ENCODE data around the gene RMRP.
"Not testable (repeated sequence)": the region's sequence is repeated elsewhere in the genome, so short reads cannot be mapped to it uniquely, and the experiment has no call there.

Gene RMRP

DNA sequence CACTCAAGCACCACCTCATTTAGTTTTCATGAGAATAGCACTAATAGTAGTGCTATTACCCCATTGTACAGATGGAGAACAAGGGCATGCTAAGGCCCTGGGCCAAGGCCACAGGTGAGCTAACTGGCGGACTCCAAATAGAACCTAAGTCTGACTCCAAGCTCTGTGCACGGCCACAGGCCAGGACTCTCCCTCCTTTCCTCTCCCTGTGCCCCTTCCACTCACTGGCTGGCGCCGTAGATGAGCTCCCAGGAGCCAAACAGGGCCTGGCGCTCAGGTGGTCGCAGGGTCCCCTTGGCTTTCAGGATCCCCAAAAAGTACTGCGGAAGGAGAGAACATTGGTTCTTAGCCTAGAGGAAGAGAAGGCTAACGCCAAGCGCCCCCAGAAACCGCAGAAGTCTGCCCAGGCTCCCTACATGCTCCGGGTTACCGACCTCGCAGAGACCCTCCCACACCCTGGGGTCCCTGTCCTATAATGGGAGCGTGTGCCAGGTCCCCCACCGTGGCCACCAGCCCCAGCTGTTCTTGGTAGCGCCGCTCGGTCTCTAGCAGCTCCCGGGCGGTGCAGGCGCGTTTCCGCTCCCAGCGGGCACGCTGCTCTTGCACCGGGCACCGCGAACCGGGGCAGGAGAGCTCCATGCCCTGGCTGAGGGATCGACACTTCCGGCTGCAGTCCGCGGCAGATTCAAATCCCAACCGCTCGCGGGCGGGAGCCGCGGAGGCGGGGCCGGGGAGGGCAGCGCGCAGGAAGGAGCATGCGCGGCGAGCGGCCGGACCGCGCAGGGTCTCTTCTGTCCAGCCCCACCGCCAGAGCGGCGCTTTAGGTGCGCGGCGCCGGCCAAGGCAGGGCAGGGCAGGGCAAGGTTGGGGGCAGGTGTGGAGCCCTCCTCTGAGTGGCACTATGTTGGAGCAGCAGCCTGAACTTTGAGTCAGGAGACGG, 7.0 kb upstream of the RMRP start, which contains the start of gene ARHGEF39:
ARHGEF39 (minus strand) TSS at position 665 of the 940 bp plus-strand sequence; CDS start at position 639, 26 bp downstream.
- DNase-seq, result peak; percentile 75

DNA sequence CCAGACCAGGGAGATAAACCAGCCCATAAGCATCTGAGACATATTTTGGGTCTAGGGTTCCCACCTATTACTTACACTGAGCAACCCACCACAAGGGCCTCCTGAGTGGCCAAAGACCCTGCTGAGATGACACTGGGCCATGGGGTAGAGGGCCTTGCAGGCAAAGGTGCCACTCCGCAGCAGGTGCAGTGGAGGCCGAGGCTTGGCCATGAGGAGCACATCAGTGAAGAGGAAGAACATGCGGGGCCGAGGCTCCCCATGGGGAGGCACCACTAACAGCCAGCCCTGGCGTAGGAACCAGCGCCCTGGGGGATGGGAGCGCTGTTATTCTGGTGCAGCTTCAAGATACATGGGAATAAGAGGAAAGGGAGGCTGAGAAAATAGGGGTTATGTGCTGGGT, 4.6 kb upstream of the RMRP start:
- no peak for DNase-seq

DNA sequence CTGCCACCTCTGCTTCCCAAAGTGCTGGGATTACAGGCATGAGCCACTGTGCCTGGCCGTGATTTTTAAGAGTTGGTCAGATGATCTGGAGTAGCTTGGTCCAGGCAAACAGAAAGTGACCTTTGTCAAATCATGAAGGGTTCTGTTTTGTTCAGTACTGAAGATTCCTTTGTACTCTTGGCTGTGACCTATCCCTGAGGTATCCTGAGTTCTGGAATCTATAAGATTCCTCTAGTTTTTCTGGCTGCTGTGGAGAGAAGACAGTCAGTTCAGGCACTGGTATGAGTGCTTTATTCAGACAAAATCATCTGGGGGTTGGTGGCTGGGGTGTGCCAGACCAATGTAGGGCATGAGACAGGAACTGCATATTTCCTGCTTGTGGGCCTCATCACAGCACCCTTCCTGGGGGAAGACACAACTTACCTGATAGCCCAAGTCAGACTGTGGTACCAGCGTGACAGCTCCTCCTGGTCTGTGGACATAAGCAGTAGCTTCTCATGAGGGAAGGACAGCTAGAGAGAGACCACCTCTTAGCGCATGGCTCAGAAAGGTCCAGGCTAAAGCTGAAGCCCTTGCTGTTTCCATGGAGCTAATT, 4.0 kb upstream of the RMRP start:
- no peak for DNase-seq

DNA sequence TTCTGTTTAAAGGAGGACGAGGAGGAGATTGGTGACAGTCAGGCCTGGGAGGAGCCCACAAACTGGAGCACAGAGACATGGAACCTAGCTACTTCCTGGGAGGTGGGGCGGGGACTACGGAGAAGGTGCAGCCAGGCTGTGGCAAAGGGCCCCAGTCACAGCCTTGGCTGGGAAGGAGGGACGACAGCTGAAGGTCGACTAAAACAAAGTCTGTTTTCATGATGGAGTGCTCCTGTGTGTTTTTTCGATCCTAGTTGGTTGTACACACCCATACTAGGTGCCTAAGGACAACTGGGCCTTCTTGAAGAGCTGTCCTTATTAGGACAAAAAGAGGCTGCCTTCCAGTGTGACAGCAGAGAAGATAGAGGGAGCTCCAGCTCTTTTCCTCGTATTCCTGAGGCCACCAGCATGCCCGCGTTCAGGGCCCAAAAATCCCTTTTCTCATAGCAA, 3.2 kb upstream of the RMRP start:
- no peak for DNase-seq

DNA sequence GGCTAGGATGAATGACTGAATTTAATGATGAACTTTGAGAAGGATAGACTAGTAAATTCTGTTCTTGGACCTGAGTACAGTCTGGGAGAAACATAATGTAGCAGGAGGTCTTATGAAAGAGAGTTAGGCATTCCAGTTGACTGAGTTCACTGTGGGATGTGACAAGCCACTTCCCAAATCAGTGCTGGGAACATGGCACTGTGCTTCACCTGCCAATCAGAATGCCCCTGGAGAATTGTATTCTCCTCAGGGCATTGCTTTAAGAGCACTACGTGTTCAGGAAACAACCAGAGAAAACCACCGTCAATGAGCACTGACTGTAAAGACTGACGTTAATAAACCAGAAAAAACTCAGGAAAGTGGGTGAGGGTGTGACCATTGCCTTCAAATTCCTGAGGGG, 1.5 kb upstream of the RMRP start:
- no peak for DNase-seq

DNA sequence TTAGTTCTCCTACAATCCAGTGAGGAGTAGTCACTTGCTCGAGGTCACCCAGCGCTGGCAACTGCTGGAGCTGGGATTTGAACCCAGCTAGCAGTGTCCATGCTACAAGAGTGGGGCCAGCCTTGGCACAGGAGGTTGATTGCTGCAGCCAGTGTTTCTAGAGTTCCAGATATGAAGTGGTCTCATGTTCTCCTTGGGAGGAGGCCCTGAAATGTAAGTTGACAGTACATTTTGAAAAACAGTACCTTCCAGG, 1.1 kb upstream of the RMRP start:
- DNase-seq, result no peak

DNA sequence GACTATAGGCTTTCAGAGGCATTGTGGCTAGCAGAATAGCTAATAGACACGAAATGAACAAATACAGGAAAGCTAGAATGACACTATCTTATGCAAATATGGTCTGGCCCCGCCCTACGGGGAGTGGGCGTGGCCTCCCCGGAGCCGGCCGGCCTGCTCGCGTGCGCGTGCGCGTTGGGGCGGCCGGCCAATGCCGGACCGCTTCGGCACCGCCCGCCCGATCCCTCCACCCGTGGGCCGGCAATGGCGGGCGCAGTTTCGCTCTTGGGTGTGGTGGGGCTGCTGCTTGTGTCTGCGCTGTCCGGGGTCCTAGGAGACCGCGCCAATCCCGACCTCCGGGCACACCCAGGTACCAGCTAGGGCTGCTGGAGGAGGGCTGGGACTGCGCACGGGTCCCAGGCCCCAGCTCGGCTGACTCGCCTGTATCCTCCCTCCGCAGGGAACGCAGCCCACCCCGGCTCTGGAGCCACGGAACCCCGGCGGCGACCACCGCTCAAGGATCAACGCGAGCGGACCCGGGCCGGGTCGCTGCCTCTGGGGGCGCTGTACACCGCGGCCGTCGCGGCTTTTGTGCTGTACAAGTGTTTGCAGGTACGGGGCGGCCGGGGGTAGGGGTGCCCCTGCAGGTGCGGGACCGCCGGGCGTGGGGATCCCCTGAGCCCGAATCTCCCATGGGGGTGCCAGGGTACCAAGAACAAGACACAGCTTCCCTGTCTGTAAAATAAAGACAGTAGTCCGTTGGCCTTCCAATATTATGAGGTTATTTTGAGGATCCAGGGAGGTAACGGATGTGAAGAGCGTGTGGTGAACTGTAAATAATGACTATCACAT, 533 bp upstream of the RMRP start, which contains the start of gene CCDC107:
CCDC107 (plus strand) TSS at position 156 of the 831 bp plus-strand sequence; CDS start at position 244, 88 bp downstream.
- peak; percentile 84 for DNase-seq

DNA sequence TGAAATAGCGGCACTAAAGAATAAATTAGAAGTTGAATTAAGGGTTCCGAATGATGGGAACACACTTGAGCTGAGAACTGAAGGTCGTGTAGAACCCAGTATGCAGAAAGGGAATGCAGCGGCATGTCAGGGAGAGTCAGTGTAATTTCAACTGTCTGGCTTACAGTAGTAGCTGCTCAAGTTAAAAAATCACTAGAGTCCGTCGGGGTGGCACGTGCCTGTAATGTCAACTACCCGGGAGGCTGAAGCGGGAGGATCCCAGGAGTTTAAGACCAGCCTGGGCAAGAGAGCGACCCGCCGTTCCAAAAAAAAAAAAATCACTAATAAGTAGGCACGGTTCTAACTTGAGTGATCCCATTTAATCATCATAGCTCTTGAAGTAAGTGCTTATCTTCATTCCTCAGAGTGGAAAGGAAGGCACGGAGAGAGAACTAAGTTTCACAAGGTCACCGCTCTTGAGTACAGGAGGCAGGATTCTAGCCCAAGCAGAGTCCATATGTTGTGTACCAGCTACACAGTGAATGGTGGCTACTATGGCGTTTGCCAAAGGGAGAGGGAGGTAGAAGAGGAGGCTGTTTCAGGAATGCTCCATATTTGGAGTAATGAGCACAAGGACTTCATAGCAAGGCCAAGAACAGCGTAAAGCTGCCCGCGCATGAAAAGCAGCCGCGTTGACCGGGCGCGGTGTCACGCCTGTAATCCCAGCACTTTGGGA, 831 bp downstream of the RMRP start:
- no peak for DNase-seq

DNA sequence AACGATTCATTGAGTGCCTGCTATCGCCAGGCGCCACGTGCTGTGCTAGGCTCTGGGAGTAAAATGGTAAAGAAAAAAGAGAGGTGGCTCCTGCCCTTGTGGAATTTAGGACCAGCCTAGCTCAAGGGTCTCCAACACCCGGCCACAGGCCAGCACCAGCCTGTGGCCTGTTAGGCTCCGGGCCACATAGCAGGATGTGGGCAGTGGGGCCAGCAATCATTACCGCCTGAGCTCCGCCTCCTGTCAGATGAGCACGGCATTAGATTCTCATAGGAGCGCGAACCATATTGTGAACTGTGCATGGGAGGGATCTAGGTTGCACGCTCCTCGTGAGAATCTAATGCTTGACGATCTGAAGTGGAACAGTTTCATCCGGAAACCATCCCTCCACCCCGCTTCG, 1.5 kb downstream of the RMRP start:
- no peak for DNase-seq

DNA sequence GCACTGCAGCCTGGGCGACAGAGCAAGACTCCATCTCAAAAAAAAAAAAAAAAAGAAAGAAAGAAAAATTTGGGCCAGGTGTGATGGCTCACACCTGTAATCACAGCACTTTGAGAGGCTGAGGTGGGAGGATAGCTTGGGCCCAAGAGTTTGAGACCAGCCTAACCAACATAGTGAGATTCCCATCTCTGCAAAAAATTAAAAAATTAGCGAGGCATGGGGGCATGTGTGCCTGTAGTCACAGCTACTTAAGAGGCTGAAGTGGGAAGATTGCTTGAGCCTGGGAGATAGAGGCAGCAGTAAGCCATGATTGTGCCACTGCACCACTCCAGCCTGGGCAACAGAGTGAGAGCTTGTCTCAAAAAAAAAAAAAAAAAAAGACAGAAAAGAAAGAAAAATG, 4.2 kb downstream of the RMRP start:
- DNase-seq, result no peak

DNA sequence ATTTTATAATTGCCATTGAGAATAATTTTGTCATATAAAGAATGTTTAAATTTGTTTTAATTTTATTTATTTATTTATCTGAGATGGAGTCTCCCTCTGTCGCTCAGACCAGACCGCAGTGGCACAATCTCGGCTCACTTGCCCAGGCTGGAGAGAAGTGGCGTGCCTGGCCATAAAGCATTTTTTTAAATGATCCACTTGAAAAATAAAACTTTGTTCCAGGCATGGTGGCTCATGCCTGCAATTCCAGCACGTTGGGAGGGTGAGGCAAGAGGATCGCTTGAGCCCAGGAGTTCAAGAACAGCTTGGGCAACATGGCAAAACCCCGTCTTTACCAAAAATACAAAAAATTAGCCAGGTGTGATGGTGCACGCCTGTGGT, 5.0 kb downstream of the RMRP start:
- DNase-seq, result no peak

DNA sequence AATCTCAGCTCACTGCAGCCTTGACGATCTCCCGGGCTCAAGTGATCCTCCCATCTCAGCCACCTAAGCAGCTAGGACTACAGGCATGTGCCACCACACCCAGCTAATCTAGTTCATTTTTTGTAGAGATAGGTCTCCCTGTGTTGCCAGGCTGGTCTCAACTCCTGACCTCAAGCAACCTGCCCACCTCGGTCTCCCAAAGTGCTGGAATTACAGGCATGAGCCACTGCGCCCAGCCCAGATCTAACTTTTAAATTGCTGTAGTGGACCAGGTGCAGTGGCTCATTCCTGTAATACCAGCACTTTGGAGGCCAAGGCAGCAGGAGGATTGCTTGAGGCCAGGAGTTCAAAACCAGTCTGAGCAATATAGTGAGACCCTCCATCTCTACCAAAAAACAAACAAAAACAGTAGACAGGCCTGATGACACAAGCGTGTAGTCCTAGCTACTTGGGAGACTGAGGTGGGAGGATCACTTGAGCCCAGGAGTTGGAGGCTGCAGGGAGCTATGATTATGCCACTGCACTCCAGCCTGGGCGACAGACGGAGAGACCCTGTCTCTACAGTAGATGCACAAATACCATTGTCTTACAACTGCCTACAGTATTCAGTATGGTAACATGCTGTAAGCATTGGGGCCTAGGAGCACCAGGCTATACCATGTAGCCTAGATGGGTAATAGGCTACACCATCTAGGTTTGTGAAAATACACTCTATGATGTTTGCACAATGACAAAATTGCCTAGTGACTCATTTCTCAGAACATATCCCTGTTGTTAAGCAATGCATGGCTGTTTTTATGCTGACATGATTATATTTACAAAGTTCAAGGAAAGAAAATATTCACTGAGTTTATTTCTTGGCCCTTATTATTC, 5.6 kb downstream of the RMRP start:
- DNase-seq, result no peak

DNA sequence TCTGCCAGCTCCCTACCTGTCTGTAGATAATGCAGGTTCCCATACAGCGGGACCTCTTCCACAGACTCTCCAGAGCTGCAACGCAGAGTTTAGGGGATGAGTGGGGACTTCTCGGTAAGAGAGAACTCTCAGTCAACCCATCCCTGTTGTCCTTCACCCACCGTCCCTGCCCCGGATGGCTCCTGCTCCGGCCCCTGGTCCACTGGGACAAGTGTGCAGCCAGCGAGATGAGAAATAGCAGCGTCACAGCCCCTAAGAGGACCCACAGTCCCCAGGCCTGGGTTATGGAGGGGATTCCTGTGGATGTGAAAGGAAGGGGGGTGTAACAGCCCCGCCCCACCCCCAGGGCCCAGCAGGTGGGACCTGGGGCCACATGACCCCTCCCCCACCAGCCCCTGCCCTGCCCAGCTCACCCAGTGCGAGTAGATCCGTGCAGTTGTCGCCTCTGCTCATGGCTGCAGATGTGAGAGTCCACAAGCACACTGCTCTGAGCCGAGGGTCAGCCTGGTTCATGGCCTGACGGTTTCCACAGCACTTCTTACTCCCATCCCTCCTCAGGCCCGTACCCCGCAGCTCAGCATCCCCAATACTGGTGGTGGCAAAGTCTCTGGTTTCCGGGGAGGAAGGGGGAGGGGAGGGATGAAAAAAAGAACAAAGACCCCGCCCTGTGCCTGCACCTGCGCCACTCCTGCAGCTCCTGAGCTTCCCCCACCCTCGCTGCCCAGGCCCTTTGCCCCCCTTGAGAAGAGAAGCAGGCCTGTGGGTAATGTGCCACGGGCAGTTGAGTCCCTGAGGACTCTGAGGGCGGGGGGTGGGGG, 7.3 kb downstream of the RMRP start, which contains the start of gene SIT1:
SIT1 (minus strand) TSS at position 591 of the 818 bp plus-strand sequence; CDS start at position 513, 78 bp downstream.
- no peak for DNase-seq

DNA sequence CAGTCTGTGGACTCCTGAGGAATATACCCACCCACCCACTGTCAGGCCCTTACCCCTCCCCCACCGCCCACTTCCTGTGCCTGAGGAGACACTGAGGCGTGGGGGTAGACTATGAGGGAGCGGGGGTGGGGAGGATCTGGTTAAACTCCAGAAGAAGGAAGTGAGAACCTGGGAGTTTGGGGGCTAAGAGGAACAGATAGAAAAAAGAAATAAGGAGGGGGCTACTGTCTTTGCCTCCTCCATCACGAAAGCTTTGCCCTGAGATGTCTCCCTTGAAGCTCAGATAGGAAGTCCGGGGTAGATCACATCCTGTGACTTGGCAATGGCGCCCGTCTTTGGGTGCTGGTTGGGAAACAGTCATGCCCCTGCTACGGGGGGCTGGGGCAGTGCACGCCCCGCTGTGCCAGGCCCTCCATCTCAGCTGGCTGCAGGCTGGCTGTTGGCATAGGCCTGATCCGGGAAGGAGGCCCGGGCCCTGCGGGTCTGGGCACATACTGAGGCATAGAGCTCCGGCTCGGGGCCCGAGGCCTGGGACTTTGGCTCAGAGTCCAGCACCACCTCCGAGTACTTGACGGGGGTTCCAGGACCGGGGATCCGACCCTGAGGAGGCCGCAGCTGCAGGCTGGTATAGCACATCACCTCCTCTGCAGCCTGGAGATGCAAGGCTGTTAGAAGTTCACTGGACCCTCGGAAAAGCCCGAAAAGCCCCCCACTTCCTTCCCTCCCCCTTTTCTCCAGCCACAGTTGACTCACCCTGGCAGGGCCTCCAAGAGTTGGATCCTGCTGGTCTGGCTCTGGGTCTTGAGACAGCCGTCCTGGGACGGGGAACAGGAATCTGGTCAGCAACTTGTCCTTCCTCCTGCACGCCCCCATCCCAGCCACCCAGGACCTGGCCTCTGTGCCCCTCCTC, 8.1 kb downstream of the RMRP start:
- no peak for DNase-seq

DNA sequence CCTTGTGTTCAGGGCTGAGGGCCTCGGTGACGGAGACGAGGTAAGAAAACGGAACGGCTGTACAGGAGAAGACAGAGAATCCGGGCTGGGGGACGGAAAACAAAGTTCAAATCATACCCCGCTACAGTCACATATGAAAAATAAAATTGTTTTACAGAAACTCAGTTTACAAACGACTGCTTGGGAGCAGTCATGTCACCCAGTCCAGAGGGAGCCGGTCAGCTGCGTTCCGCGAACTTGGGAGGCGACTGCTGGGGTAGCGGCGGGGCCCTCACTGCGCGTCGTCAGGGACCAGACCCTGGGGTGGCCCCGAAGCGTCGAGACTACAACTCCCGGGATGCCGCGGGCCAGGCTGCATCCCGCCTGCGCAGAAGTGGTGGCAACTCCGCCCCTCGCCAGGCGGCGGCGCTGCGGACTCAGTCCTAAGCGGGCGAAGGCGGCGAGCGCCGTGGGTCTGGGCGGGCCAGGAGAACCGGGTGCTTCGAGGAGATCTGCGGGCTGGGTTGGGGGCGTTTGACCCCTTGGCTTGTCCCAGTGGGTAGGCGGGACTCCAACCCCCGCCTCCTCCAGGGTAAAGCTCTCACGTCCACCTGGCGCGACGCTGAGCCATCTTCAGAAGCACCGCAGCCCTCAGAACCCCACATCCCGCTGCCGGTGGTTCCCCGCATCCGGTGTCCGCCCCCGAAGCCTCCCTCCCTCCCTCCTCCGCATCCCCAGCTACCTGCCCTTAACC, 11.1 kb downstream of the RMRP start:
- peak; percentile 73 for DNase-seq

DNA sequence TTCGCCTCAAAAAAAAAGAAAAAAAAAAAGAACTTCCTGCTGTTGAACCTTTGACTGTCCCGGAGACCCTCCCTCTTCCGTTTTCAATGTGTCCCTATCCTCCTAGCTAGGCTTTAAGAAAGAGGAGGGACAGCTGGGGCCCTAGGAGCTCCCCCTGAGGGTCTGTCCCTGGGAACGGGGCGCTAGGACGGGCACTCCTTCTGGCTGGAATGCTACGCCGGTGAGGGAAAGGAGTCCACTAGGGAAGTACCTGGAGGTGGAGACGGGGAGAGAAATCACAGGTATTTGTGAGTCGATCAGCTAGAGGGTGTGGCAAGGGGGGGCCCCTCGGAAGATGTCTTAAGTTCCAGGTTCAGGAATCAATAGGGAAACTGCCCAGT, 11.7 kb downstream of the RMRP start:
- peak; percentile 73 for DNase-seq

DNA sequence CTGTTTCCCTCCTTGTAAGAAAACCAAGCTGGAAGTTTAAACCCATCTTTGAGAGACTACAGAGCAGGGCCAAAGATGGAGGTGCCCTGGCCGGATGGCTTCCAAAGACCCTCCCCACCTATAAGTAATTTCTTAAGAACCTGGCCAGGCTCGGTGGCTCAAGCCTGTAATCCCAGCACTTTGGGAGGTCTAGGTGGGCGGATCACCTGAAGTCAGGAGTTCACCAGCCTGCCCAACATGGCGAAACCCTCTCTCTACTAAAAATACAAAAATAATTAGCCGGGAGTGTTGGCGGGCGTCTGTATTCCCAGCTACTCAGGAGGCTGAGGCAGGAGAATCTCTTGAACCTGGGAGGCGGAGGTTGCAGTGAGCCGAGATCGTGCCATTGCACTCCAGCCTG, 12.1 kb downstream of the RMRP start:
- DNase-seq, result not testable (repeated sequence)

DNA sequence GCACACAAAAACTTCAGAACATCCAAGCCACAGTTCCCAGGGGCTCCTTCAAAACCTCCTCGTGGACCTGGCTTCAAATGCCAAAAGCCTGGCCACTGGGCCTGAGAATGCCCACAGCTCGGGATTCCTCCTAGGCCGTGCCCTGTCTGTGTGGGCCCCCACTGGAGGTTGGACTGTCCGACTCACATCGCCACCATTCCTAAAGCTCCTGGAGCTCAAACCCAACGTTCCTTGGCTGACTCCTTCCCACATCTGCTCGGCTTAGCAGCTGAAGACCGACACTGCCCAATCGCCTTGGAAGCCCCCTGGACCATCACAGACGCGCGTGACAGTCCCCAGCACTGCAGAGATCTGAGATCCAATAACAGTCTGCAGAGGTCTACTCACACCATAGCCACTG, 14.8 kb downstream of the RMRP start:
- no peak for DNase-seq

DNA sequence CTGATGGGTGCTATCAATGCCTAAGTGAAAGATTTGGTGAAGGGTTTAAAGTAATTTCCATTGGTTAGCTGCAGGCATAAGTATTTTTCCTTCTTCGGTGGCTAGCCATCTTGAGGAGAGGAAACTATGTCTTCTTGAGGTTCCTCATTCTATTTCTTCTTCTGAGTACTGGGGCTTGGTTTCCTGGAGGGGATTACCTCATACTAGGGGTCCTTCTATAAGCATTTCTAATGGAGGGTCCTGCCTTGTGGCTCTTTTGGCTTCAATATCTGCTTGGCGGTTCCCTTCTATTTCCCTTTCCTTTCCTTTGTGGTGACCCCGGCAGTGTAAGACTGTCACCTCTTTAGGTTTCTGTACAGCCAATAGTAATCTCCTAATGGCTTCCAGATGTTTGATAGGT, 16.3 kb downstream of the RMRP start:
- not testable (repeated sequence) for DNase-seq

Measured in kidney glomerular epithelial cell (primary cell).